ENCODE results near the gene UMAD1.

Gene UMAD1

DNA sequence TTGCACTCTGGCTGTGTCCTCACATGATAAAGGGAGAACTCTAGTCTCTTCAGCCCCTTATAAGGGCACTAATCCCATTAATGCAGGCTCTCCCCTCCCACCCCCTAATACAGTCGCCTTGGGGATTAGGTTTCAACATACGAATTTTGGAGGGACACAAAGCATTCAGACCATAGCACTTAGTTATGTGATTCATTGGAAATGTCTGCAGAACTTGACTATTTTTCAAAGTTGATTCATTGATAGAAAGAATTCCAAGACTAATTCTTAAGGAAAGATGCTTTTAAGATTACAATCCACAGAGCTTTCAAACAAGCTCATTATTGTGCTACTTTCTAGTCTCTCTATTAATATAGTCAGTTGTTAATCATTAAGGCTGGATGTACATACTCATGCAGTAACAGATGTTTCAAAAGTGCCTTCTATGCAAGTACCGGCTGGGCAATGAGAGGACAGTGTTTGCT lies 163.2 kb downstream of the UMAD1 start:
- no peak for TF ChIP-seq FOXP2 (optimal IDR thresholded peaks at IDR 0.05; ENCODE audit: borderline replicate concordance, extremely low read depth, extremely low read length, insufficient read depth)
- TF ChIP-seq POLR2AphosphoS5 (IDR thresholded peaks at IDR 0.05; ENCODE audit: low read depth, low read length), result no peak
- no peak for TF ChIP-seq SIN3A (IDR thresholded peaks at IDR 0.05; ENCODE audit: borderline replicate concordance, insufficient read depth, low read length)
- TF ChIP-seq REST (IDR thresholded peaks at IDR 0.05; ENCODE audit: insufficient read depth in 1 of 2, low read depth in 2 of 2, low read length in 2 of 2), result no peak
- no peak for TF ChIP-seq TAF1 (IDR thresholded peaks at IDR 0.05; ENCODE audit: borderline replicate concordance, insufficient read depth, low read length)

DNA sequence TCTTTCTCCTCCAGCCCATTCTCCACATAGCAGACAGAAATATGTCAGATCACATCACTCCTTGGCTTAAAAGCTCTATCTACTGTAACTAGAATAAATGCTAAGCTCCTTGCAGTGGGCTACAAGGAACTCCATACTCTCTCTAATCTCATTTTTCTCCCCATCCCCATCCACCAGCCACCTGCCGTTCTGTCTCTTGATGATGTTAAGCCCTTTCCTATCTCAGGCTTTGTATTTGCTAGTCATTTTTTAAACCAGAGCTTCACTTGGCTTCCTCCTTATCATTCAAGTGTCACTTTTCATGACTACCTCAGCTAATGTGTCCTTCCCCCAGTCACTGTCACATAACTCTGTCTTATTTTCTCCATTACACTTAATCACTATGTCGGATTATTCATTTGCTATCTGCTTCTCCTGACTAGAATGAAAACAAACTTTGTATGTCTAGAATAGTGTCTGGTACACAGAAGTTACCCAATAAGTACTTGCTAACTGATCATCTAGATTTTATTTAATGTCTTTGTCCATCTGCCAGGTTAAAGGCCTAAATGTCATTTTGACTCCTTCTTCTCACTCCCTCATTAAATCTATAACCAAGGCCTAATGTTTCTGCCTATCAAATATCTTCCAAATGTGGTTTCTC lies 165.1 kb downstream of the UMAD1 start:
- TF ChIP-seq SIN3A (IDR thresholded peaks at IDR 0.05; ENCODE audit: borderline replicate concordance, insufficient read depth, low read length) (no peak), POLR2AphosphoS5 (IDR thresholded peaks at IDR 0.05; ENCODE audit: low read depth, low read length) (no peak), TAF1 (IDR thresholded peaks at IDR 0.05; ENCODE audit: borderline replicate concordance, insufficient read depth, low read length) (no peak), REST (IDR thresholded peaks at IDR 0.05; ENCODE audit: insufficient read depth in 1 of 2, low read depth in 2 of 2, low read length in 2 of 2) (no peak), FOXP2 (optimal IDR thresholded peaks at IDR 0.05; ENCODE audit: borderline replicate concordance, extremely low read depth, extremely low read length, insufficient read depth) (no peak)

DNA sequence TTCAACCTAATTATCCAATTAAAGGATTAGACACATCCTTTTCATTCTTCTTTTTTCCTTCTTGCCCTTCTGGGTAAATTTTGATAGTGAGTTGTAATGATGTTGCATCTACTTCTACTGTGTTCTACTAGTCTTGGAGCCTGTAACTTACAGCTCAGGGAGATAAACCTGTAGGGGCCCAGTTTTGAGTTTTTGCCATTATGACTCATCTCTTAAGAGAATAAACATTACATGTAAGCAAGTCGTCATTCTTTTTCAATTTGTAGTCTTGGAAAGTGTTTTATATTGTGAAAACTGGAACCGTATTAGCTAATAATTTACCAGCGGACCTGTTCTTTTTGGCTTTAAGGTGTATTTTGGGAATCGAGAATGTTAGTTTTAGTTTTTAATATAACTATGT lies 167.6 kb downstream of the UMAD1 start:
- TF ChIP-seq REST (IDR thresholded peaks at IDR 0.05; ENCODE audit: insufficient read depth in 1 of 2, low read depth in 2 of 2, low read length in 2 of 2) (no peak), TAF1 (IDR thresholded peaks at IDR 0.05; ENCODE audit: borderline replicate concordance, insufficient read depth, low read length) (no peak), FOXP2 (optimal IDR thresholded peaks at IDR 0.05; ENCODE audit: borderline replicate concordance, extremely low read depth, extremely low read length, insufficient read depth) (no peak), SIN3A (IDR thresholded peaks at IDR 0.05; ENCODE audit: borderline replicate concordance, insufficient read depth, low read length) (no peak), POLR2AphosphoS5 (IDR thresholded peaks at IDR 0.05; ENCODE audit: low read depth, low read length) (no peak)

DNA sequence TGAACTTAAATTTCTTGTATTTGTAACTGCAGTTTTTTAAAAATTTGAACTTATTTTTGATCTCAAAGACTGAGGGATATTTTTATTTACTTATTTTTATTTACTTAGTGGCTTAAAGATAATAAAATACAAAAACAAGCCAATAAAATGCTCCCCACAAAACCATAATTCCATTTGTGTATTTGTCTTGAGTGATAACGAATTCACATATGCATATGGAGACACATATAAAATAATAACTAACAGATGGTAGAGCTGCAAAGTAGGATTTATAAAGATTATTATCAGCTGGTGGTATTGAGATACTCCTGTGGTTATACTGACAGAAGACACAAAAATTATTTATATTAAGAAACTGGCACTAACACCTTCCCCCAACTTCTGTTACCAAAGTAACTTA lies 168.1 kb downstream of the UMAD1 start:
- TF ChIP-seq POLR2AphosphoS5 (IDR thresholded peaks at IDR 0.05; ENCODE audit: low read depth, low read length) (no peak), SIN3A (IDR thresholded peaks at IDR 0.05; ENCODE audit: borderline replicate concordance, insufficient read depth, low read length) (no peak), REST (IDR thresholded peaks at IDR 0.05; ENCODE audit: insufficient read depth in 1 of 2, low read depth in 2 of 2, low read length in 2 of 2) (no peak), TAF1 (IDR thresholded peaks at IDR 0.05; ENCODE audit: borderline replicate concordance, insufficient read depth, low read length) (no peak), FOXP2 (optimal IDR thresholded peaks at IDR 0.05; ENCODE audit: borderline replicate concordance, extremely low read depth, extremely low read length, insufficient read depth) (no peak)
